ENCODE measurements around the gene PTPN11.
A peak's percentile ranks its signal among the peaks of the same experiment; 100 is the strongest.

The PTPN11 gene

GRCh38 chr12:112418608-112419296 is at the start of gene PTPN11:
Gene PTPN11, plus strand, starts transcription at chr12:112418947. Its CDS starts 165 bp downstream, at chr12:112419112.
- H3K9ac ChIP-seq (ENCODE audit: low read depth, low read length) = peak within 1 kb of the TSS; percentile 93
- no peaks in the 10 kb centered on the region for H3K36me3 ChIP-seq (ENCODE audit: control insufficient read depth, insufficient read depth, low read length)
- no peaks in the 10 kb centered on the region for H3K9me3 ChIP-seq (ENCODE audit: control insufficient read depth, insufficient read depth, low read length)
- peak within 1 kb of the TSS; percentile 100 for H3K4me3 ChIP-seq (ENCODE audit: low read depth, low read length)
- peak within 1 kb of the TSS; percentile 98 for H3K27ac ChIP-seq (ENCODE audit: low read depth, low read length)
- H3K4me1 ChIP-seq (ENCODE audit: control insufficient read depth, insufficient read depth, low read length) = peaks cover 5% of the 10 kb centered on the region; the same call in 1 of the 2 replicates
- H3K27me3 ChIP-seq (ENCODE audit: control insufficient read depth, insufficient read depth, low read length) = no peaks in the 10 kb centered on the region

- H3K4me1 ChIP-seq (ENCODE audit: control insufficient read depth, insufficient read depth, low read length) = peaks cover 16% of the 10 kb centered on the region
- no peak overlapping the region for H3K4me3 ChIP-seq (ENCODE audit: low read depth, low read length)
- no peaks in the 10 kb centered on the region for H3K27me3 ChIP-seq (ENCODE audit: control insufficient read depth, insufficient read depth, low read length)
- no peaks in the 10 kb centered on the region for H3K9me3 ChIP-seq (ENCODE audit: control insufficient read depth, insufficient read depth, low read length)
- no peaks in the 10 kb centered on the region for H3K36me3 ChIP-seq (ENCODE audit: control insufficient read depth, insufficient read depth, low read length)
- no peak overlapping the region for H3K27ac ChIP-seq (ENCODE audit: low read depth, low read length)
- H3K9ac ChIP-seq (ENCODE audit: low read depth, low read length) = no peak overlapping the region
These were observed 48.5 kb upstream of the PTPN11 start for GRCh38 chr12:112370199-112370598.

- Histone ChIP-seq H3K4me3 (ENCODE audit: low read depth, low read length) (no peak overlapping the region), H3K4me1 (ENCODE audit: control insufficient read depth, insufficient read depth, low read length) (peaks cover 16% of the 10 kb centered on the region), H3K27ac (ENCODE audit: low read depth, low read length) (no peak overlapping the region), H3K36me3 (ENCODE audit: control insufficient read depth, insufficient read depth, low read length) (no peaks in the 10 kb centered on the region), H3K27me3 (ENCODE audit: control insufficient read depth, insufficient read depth, low read length) (no peaks in the 10 kb centered on the region), H3K9me3 (ENCODE audit: control insufficient read depth, insufficient read depth, low read length) (no peaks in the 10 kb centered on the region), H3K9ac (ENCODE audit: low read depth, low read length) (no peak overlapping the region)
These were observed 47.8 kb upstream of the PTPN11 start for GRCh38 chr12:112370868-112371510.

- no peak overlapping the region for H3K27ac ChIP-seq (ENCODE audit: low read depth, low read length)
These were observed 44.5 kb upstream of the PTPN11 start for GRCh38 chr12:112374166-112374740.

GRCh38 chr12:112375105-112375504 is 43.6 kb upstream of the PTPN11 start:
- H3K36me3 ChIP-seq (ENCODE audit: control insufficient read depth, insufficient read depth, low read length) = no peaks in the 10 kb centered on the region
- H3K4me3 ChIP-seq (ENCODE audit: low read depth, low read length) = no peak overlapping the region

More at GRCh38 chr12:112374166-112374740, 44.5 kb upstream of the PTPN11 start:
- no peaks in the 10 kb centered on the region for H3K9me3 ChIP-seq (ENCODE audit: control insufficient read depth, insufficient read depth, low read length)
- H3K4me3 ChIP-seq (ENCODE audit: low read depth, low read length) = no peak overlapping the region
- no peaks in the 10 kb centered on the region for H3K27me3 ChIP-seq (ENCODE audit: control insufficient read depth, insufficient read depth, low read length)
- H3K4me1 ChIP-seq (ENCODE audit: control insufficient read depth, insufficient read depth, low read length) = 0 out of 2 replicates have a peak, but pooled peaks cover 4% of the 10 kb centered on the region
- H3K9ac ChIP-seq (ENCODE audit: low read depth, low read length) = no peak overlapping the region
- H3K36me3 ChIP-seq (ENCODE audit: control insufficient read depth, insufficient read depth, low read length) = no peaks in the 10 kb centered on the region

GRCh38 chr12:112380663-112381405 is 37.9 kb upstream of the PTPN11 start:
- H3K9me3 ChIP-seq (ENCODE audit: control insufficient read depth, insufficient read depth, low read length) = no peaks in the 10 kb centered on the region
- H3K4me3 ChIP-seq (ENCODE audit: low read depth, low read length) = peak overlapping the region; percentile 89
- peak overlapping the region; percentile 66 for H3K9ac ChIP-seq (ENCODE audit: low read depth, low read length)
- no peaks in the 10 kb centered on the region for H3K36me3 ChIP-seq (ENCODE audit: control insufficient read depth, insufficient read depth, low read length)
- H3K27ac ChIP-seq (ENCODE audit: low read depth, low read length) = peak overlapping the region; percentile 68
- peaks cover 9% of the 10 kb centered on the region; the same call in 1 of the 2 replicates for H3K4me1 ChIP-seq (ENCODE audit: control insufficient read depth, insufficient read depth, low read length)
- H3K27me3 ChIP-seq (ENCODE audit: control insufficient read depth, insufficient read depth, low read length) = no peaks in the 10 kb centered on the region

More at GRCh38 chr12:112375105-112375504, 43.6 kb upstream of the PTPN11 start:
- no peak overlapping the region for H3K27ac ChIP-seq (ENCODE audit: low read depth, low read length)
- 0 out of 2 replicates have a peak, but pooled peaks cover 4% of the 10 kb centered on the region for H3K4me1 ChIP-seq (ENCODE audit: control insufficient read depth, insufficient read depth, low read length)
- H3K9ac ChIP-seq (ENCODE audit: low read depth, low read length) = no peak overlapping the region
- no peaks in the 10 kb centered on the region for H3K27me3 ChIP-seq (ENCODE audit: control insufficient read depth, insufficient read depth, low read length)
- no peaks in the 10 kb centered on the region for H3K9me3 ChIP-seq (ENCODE audit: control insufficient read depth, insufficient read depth, low read length)

GRCh38 chr12:112381406-112381882 is 37.3 kb upstream of the PTPN11 start:
- H3K9me3 ChIP-seq (ENCODE audit: control insufficient read depth, insufficient read depth, low read length) = no peaks in the 10 kb centered on the region
- peak overlapping the region; percentile 66 for H3K9ac ChIP-seq (ENCODE audit: low read depth, low read length)
- H3K27ac ChIP-seq (ENCODE audit: low read depth, low read length) = peak overlapping the region; percentile 68
- no peaks in the 10 kb centered on the region for H3K27me3 ChIP-seq (ENCODE audit: control insufficient read depth, insufficient read depth, low read length)
- H3K4me3 ChIP-seq (ENCODE audit: low read depth, low read length) = peak overlapping the region; percentile 89
- H3K4me1 ChIP-seq (ENCODE audit: control insufficient read depth, insufficient read depth, low read length) = peaks cover 9% of the 10 kb centered on the region; the same call in 1 of the 2 replicates
- no peaks in the 10 kb centered on the region for H3K36me3 ChIP-seq (ENCODE audit: control insufficient read depth, insufficient read depth, low read length)

- Histone ChIP-seq H3K27me3 (ENCODE audit: control insufficient read depth, insufficient read depth, low read length) (no peaks in the 10 kb centered on the region), H3K36me3 (ENCODE audit: control insufficient read depth, insufficient read depth, low read length) (no peaks in the 10 kb centered on the region), H3K4me3 (ENCODE audit: low read depth, low read length) (peak within 1 kb of the TSS; percentile 89), H3K4me1 (ENCODE audit: control insufficient read depth, insufficient read depth, low read length) (peaks cover 9% of the 10 kb centered on the region; the same call in 1 of the 2 replicates), H3K9ac (ENCODE audit: low read depth, low read length) (peak within 1 kb of the TSS; percentile 66), H3K9me3 (ENCODE audit: control insufficient read depth, insufficient read depth, low read length) (no peaks in the 10 kb centered on the region), H3K27ac (ENCODE audit: low read depth, low read length) (peak within 1 kb of the TSS; percentile 68)
These were observed 36.6 kb upstream of the PTPN11 start, which contains the start of gene HECTD4 for GRCh38 chr12:112381883-112382796. Gene HECTD4, minus strand, starts transcription at chr12:112382431. Its CDS starts 303 bp downstream, at chr12:112382128.

- Histone ChIP-seq H3K27ac (ENCODE audit: low read depth, low read length) (peak overlapping the region; percentile 68), H3K36me3 (ENCODE audit: control insufficient read depth, insufficient read depth, low read length) (no peaks in the 10 kb centered on the region), H3K9me3 (ENCODE audit: control insufficient read depth, insufficient read depth, low read length) (no peaks in the 10 kb centered on the region), H3K4me1 (ENCODE audit: control insufficient read depth, insufficient read depth, low read length) (peaks cover 9% of the 10 kb centered on the region; the same call in 1 of the 2 replicates), H3K9ac (ENCODE audit: low read depth, low read length) (no peak overlapping the region), H3K27me3 (ENCODE audit: control insufficient read depth, insufficient read depth, low read length) (no peaks in the 10 kb centered on the region), H3K4me3 (ENCODE audit: low read depth, low read length) (peak overlapping the region; percentile 89)
These were observed 35.9 kb upstream of the PTPN11 start for GRCh38 chr12:112382866-112383265.

All from HUES48 (cell line).